Brain microvascular endothelial cell (primary cell): ENCODE measurements around the gene MYOG.

Source experiments
- DNase-seq: peaks from one replicate; pipeline ENCODE4 v3.0.0-alpha.2; 2020
- H3K27ac ChIP-seq: fragments of 250-450 bp; sonication (Bioruptor Pico); 2 replicates; pipeline ENCODE4 v1.5.1; 2020; ENCODE audit warnings: mild to moderate bottlenecking, moderate library complexity
- H3K27me3 ChIP-seq: fragments of 250-450 bp; sonication (Bioruptor Pico); replicated peaks from 2 replicates; pipeline ENCODE4 v1.5.1; 2020; ENCODE audit warnings: mild to moderate bottlenecking
- H3K36me3 ChIP-seq: fragments of 250-450 bp; sonication (Bioruptor Pico); replicated peaks from 2 replicates; pipeline ENCODE4 v1.5.1; 2020; ENCODE audit warnings: mild to moderate bottlenecking
- H3K4me3 ChIP-seq: 2 replicates; pipeline ENCODE4 v1.5.1; 2011; ENCODE audit warnings: low read depth, mild to moderate bottlenecking, control low read depth, low read length, moderate library complexity
- in situ Hi-C: cut with HindIII; loops from 2 replicates; pipeline ENCODE4 v1.10.0; 2017; ENCODE audit warnings: low sequenced_read_pairs, low pct_ligation_motif_present
- TF ChIP-seq, protein P1 (sequence below): IDR thresholded peaks from 2 replicates; pipeline ENCODE4 v1.5.1; 2011; ENCODE audit warnings: low read depth, mild to moderate bottlenecking, moderate library complexity, low read length, control low read depth, inconsistent platforms; ENCODE audit errors: missing control alignments

The MYOG gene

DNA sequence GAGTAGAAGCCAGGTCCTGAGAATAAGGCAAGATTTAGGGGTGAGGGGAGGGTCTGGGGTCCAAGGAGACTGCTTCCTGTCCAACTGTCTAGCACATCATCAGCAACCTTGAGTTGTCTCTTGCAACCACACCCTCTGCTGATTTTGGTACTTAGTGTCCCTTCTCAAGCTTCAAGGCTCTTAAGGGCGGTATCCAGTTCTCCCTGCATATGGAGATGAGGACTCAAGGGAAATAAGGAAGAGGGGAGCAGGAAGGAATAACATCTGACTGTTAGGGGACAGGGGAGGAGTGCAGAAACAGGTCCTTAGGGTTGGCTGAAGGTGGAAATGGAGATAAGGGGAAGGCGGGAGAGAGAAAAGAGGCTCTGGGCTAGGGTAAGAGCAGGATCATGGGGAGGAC is 12.3 kb downstream of the MYOG start:
- Histone ChIP-seq H3K27me3 (peaks cover 36% of the 10 kb centered on the region), H3K27ac (no peak overlapping the region), H3K36me3 (no peaks in the 10 kb centered on the region), H3K4me3 (no peak overlapping the region)
- in situ Hi-C loops, result no loop called here
- TF ChIP-seq, protein P1, sequence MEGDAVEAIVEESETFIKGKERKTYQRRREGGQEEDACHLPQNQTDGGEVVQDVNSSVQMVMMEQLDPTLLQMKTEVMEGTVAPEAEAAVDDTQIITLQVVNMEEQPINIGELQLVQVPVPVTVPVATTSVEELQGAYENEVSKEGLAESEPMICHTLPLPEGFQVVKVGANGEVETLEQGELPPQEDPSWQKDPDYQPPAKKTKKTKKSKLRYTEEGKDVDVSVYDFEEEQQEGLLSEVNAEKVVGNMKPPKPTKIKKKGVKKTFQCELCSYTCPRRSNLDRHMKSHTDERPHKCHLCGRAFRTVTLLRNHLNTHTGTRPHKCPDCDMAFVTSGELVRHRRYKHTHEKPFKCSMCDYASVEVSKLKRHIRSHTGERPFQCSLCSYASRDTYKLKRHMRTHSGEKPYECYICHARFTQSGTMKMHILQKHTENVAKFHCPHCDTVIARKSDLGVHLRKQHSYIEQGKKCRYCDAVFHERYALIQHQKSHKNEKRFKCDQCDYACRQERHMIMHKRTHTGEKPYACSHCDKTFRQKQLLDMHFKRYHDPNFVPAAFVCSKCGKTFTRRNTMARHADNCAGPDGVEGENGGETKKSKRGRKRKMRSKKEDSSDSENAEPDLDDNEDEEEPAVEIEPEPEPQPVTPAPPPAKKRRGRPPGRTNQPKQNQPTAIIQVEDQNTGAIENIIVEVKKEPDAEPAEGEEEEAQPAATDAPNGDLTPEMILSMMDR, result no peak
- no peak for DNase-seq

DNA sequence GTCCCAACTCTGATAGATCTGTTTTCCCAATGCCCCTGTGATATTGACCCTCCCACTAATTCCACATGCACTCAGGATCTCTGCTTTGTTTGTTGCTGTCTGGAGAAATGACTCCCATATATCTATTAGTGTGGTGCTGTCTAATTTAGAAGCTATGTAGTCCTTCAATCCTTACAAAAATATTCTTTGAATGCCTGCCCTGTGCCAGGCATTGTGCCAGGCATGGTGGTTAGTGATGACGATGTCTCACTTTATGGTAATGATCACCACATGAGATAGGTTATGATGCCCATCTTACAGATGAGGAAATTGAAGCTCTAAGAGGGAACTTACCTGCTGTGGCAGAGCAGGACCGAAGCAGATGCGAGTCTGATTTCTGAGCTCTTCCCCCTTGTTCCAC is 12.9 kb downstream of the MYOG start:
- H3K27me3 ChIP-seq, result peaks cover 34% of the 10 kb centered on the region
- H3K4me3 ChIP-seq, result no peak overlapping the region
- no peak for DNase-seq
- in situ Hi-C loops, result no loop called here
- TF ChIP-seq, protein P1, result no peak
- H3K36me3 ChIP-seq, result no peaks in the 10 kb centered on the region
- H3K27ac ChIP-seq, result no peak overlapping the region

DNA sequence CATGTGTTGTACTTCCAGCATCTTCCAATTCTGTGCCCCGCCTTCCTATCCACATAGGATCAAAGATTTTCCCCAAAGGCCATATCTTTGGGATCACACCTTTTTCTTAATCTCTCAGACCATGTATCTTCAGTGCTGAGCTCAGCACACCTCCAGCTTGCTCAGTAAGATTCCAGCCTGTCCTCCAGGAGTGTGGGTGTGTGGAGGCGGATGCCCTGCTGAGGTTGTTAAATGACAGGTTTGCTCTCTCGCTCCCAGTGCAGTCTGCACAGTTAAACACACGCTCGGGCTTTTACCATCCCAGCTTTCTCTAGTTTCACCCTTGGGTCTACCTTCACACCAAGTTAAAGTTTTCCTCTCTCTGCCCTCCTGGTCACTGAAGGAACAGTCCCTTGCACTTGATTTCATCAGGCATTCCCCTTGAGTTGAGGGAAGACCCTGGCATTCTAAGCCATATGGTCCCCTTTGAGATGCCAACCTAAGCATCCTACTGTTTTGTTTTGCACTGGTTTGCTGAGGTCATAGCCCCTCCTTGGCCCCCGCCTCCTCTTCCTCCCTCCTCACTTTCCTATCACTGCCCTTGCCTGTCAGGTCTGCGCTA is 13.7 kb downstream of the MYOG start:
- TF ChIP-seq, protein P1, result no peak
- no peak overlapping the region for H3K27ac ChIP-seq
- DNase-seq, result no peak
- in situ Hi-C loops, result no loop called here
- no peak overlapping the region for H3K4me3 ChIP-seq
- H3K36me3 ChIP-seq, result no peaks in the 10 kb centered on the region
- H3K27me3 ChIP-seq, result peaks cover 32% of the 10 kb centered on the region

DNA sequence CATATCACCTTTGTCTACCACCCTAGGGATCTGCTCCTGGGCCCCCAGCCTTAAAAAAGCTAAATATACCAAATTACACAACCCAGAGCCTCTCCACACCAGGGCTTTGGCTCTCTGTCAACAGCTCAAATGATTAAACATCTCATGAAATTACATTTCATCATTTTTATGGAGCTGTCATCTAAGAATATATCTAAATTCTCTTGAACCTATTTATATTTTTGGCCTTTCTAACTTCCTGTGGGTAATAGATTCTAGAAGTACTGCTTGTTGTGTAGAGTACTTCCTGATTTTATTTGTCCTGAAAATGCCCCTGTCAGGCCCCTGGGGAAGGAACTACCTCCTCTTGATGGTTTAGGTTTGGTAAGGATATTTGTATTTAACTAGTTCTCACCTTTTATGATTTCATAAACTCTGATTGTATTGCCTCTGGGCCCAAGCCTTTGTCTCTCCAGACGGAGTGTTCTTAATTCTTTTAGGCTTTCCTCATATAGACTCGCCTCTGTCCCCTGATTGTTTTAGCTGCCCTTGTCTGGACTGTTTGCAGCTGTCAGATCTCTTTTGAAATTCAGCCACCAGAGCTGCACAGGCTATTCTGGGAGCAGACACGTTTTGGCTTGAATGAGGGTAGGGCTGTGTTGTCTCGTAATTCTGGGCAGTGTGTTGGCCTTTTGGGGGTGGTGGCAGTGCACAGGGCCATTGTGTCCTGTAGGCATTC is 16.6 kb downstream of the MYOG start:
- in situ Hi-C loops, result no loop called here
- peaks cover 9% of the 10 kb centered on the region for H3K27me3 ChIP-seq
- DNase-seq, result no peak

DNA sequence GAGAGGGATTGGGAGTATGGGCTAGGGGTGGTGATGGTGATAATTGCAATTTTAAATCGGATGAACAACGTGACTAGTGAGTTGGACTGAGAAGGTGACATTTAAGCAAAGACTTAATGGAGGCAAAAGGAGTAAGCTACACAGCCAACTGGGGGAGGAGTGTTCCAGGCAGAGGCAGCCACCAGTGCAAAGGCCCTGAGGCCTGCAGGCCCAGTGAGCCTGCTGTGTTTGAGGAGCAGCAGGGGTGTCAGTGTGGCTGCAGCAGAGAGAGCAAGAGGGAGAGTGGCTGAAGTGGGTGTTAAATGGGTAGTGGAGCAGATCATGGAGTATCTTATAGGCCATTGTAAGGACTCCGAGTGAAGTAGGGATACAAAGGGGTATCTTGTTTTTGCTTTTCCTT is 18.8 kb downstream of the MYOG start:
- in situ Hi-C loops, result no loop called here
- H3K36me3 ChIP-seq, result no peaks in the 10 kb centered on the region
- no peak for DNase-seq
- TF ChIP-seq, protein P1, result no peak
- H3K4me3 ChIP-seq, result no peak overlapping the region
- no peak overlapping the region for H3K27ac ChIP-seq
- H3K27me3 ChIP-seq, result peaks cover 3% of the 10 kb centered on the region

More for the DNA sequence above, 16.6 kb downstream of the MYOG start:
- Histone ChIP-seq H3K36me3 (no peaks in the 10 kb centered on the region), H3K4me3 (no peak overlapping the region), H3K27ac (no peak overlapping the region)
- TF ChIP-seq, protein P1, result no peak
